Ecto neural progenitor cell (in vitro differentiated cells): Measurements from ENCODE around the gene TGM2.

ENCODE experiments used
- DNase-seq: peaks from one replicate; pipeline ENCODE4 v3.0.0-alpha.2; 2018; ENCODE audit warnings: low spot score

TGM2 gene

GRCh38 chr20:38199501-38200390 lies 34.7 kb upstream of the TGM2 start:
- no peak for DNase-seq

GRCh38 chr20:38198238-38198861 lies 33.3 kb upstream of the TGM2 start:
- DNase-seq: no peak

- no peak for DNase-seq
These were observed 32.5 kb upstream of the TGM2 start for GRCh38 chr20:38197619-38198018.

- DNase-seq: no peak
These were observed 32.1 kb upstream of the TGM2 start for GRCh38 chr20:38197217-38197616.

DNA sequence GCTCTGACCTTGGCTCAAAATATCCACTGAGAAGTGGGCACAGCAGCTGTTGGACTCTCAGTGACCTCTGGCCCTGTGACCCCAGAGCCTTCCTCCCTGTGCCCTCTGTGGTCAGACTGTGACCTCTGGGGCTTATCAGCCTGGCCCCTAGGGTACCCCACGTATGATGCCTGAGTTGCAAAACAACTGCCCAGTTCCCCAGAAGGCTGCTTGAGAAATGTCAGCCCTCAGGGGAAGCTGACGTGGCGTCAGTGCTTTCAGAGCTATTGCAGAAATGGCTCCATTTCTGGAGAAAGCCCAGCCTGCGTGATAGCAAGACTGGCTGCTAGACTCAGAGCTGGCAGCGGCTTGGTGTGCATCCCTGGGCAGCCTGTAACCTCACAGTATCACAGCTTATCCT lies 31.5 kb upstream of the TGM2 start:
- DNase-seq: peak; percentile 43

DNA sequence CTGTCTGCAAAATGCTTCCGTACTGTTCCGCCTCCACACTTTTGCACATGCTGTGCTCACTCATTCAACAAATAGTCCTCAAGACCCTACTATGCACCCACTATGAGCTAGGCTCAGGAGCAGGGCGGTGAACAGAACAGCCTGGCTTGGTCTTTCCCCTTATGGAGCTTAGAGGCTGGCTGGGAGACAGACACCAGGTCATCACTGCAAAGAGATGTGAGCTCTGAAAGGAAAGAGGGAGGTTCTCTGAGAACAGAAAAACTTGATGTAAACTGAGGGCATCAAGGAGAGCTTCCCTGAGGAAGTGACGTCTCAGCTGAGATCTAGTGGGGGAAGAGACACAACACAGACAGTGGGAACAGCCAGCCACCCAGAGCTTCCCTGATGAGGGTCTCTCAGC lies 31.0 kb upstream of the TGM2 start:
- no peak for DNase-seq

GRCh38 chr20:38195521-38195920 lies 30.5 kb upstream of the TGM2 start:
- no peak for DNase-seq

DNA sequence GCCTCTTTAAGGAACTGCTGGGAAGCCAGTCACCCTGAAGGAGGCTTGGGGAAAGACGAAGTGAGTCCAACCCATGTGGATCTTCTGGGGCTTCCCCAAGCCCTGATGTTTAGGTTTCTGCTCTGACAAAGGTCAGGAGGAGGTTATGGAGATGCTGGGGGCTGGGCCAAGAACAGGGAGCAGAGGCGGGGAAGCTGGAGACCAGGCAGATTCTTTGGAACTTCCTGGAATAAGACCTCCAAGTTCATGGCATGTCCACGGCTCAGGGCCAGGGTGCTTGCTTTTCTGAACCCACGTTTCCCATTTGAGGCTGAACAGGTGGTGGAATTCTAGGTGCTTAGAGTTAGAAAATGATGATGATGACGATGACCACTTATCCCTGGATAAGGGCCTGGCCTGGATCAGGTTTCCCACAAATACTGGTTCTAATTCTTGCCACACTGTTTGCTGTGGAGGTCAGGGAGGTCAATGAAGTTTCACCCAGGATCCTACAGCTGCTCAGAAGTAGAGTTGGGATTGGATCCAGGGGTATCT lies 30.0 kb upstream of the TGM2 start:
- no peak for DNase-seq

GRCh38 chr20:38193586-38194105 lies 28.6 kb upstream of the TGM2 start:
- no peak for DNase-seq

DNA sequence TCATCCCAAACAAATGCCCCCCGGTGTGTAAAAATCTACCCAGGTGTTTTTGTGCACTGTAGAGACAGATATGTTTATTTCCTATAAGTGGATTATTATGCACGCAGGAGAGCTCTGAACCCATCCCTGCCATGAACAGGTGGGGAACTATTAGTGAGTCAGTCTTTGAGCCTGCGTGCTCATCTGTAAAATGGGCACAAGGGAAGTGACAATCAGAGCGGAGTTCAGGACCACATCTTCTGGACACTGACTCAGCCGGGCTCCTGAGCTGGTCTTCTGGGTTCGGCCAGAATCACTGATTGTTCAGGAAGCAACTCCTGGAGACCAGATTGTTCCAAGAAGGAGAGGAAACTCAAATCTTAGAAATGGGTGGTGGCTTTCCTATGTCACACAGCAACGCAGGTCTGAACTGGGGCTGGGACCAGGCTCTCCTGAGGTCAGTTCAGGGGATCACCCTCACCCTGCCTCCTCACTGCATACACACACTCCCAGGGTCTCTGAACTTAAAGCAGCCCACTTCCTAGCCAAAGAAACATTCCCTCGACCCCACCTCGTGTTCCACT lies 27.3 kb upstream of the TGM2 start:
- no peak for DNase-seq

- no peak for DNase-seq
These were observed 26.6 kb upstream of the TGM2 start for GRCh38 chr20:38191654-38192053.

DNA sequence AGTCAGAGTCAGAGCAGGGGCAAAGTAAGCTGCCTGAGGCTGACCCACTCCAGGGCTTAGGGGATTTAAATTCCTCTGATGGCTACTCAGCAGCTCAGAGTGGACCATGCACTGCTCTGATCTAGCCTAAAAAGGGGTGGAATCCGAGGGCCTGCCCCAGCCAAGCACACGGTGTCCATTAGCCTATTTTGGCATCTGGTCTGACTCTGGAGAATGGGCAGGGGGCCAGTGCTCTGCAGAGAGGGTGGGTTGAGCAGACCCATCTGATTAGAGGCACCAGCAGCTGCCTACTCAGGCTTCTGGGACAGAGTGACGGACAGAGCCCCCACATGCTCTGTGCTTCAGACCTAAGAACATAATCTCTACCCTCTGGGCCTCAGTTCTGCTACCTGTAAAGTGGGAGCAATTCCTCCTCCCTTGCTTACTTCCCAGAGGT lies 25.9 kb upstream of the TGM2 start:
- DNase-seq: no peak

GRCh38 chr20:38190166-38190565 lies 25.1 kb upstream of the TGM2 start:
- no peak for DNase-seq

DNA sequence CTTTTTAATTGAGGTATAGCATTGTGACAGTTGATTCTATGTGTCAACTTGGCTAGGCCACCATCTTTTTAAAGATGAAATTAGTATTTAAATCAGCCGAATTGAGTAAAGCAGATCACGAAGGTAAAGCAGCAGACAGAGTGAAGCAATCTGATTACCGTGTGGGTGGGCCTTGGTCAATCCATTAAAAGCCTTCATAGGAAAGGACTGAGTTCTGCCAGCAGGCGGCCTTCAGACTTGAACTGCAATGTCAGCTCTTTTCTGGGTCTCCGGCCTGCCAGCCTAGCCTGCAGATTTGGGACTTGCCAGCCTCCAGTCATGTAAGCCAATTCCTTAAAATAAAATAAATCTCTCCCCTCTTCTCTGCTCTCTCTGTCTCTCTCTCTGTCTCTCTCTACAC lies 22.4 kb upstream of the TGM2 start:
- DNase-seq: peak; percentile 57

DNA sequence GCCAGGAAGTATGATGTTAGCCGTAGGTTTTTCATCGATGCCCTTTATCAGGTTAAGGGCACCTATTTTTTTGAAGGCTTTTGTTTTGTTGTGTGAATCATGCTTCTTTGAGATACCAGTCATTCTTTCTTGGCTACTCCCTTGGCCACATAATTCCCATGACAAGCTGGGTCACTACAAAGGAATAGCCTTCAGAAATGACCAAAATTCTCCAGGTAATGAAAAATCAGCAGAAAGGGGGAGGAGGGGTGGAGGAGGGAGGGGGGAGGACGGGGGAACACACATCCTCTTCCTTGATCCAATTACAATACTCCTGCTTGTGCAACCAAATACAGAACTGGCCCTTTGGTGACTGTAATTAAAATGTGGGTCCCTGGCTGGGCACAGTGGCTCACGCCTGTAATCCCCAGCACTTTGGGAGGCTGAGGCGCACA lies 21.7 kb upstream of the TGM2 start:
- no peak for DNase-seq

- no peak for DNase-seq
These were observed 19.0 kb upstream of the TGM2 start for GRCh38 chr20:38184101-38184500.

- DNase-seq: no peak
These were observed 16.9 kb upstream of the TGM2 start for GRCh38 chr20:38181971-38182370.

- DNase-seq: peak; percentile 59
These were observed 16.2 kb upstream of the TGM2 start for GRCh38 chr20:38181207-38181801.

GRCh38 chr20:38180781-38181180 lies 15.7 kb upstream of the TGM2 start:
- DNase-seq: no peak

DNA sequence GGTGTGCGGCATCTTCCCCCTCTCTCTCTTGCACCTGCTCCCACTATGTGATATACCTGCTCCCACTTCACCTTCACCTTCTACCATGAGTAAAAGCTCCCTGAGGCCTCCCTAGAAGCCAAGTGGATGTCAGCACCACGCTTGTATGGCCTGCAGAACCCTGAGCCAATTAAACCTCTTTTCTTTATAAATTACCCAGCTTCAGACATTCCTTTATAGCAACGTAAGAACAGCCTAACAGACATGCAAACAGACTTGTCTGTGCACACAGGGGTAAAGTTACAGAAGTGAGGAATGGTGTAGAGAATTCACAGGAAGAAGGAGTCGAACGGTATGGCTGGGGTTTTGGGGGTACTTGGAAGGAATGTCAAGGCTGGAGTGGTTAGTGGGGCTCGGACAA lies 14.8 kb upstream of the TGM2 start:
- no peak for DNase-seq

GRCh38 chr20:38178581-38178980 lies 13.5 kb upstream of the TGM2 start:
- no peak for DNase-seq

DNA sequence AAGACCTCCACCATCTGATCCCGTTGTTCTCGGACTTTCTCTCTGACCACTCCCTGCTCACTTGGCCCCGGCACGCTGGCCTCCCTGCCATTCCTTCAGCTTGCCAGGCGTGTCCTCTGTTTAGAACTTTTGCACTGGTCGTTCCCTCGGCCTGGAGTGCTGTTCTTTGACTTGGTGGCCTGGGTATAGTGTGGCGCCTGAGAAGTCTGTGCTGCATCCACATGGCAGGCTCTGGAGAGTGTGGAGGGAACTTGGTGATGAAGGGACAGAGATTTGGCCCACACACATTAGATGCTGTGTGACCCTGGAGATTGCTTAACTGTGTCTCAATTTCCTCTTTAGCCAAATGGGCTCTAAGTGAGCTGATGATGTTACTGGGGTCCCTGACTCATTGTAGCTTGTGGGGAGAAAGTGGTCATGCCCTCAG lies 13.0 kb upstream of the TGM2 start:
- no peak for DNase-seq
